ENCODE data around the gene KLHL21.

DNA sequence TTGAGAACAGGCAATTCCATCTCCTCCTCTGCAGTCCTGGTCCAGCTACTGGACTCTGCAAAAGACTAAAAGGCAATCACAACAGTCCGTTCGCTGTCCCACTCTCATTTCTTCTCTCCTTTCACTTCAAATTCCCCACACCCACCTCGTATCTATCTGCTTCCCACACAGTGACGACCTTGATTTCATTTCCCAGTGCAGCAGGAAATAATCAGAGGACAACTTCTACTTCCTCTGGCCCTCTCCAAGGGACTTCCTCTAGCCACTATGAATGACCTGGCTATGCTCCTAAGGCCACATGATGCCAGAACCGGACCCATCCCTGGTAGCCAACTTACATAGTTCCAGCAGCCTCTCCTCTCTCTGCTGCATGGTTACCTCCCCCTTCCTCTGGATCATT, 56.3 kb downstream of the KLHL21 start:
- TF ChIP-seq CTCF (IDR thresholded peaks at IDR 0.05) (no peak), POLR2A (IDR thresholded peaks at IDR 0.05) (no peak)

Data from heart left ventricle (tissue), 13 donors.